H9 (cell line): ENCODE data around the gene NRP2. TPM values are rescaled to one million over a fixed set of nuclear protein-coding genes. Genes with fewer than 3 reads are reported as not detected.

Source experiments
- DNase-seq: peaks from one replicate; pipeline ENCODE4 v3.0.0-alpha.2; 2017
- H2AFZ ChIP-seq: one replicate; pipeline ENCODE4 v1.6.1; 2013; ENCODE audit warnings: mild to moderate bottlenecking, low read length, control low read depth, moderate library complexity
- H2AK5ac ChIP-seq: 2 replicates; pipeline ENCODE4 v1.6.1; 2013; ENCODE audit warnings: low read length, control low read depth, mixed read lengths; ENCODE audit not compliant: insufficient read length
- H2BK120ac ChIP-seq: one replicate; pipeline ENCODE4 v1.6.1; 2013; ENCODE audit warnings: low read depth, mild to moderate bottlenecking, low read length, control low read depth, inconsistent platforms; ENCODE audit not compliant: poor library complexity, severe bottlenecking
- H2BK12ac ChIP-seq: 2 replicates; pipeline ENCODE4 v1.6.1; 2013; ENCODE audit warnings: low read length, control low read depth, mixed read lengths, low read depth; ENCODE audit not compliant: insufficient read length
- H2BK15ac ChIP-seq: 2 replicates; pipeline ENCODE4 v1.6.1; 2013; ENCODE audit warnings: low read depth, low read length, control low read depth
- H2BK20ac ChIP-seq: one replicate; pipeline ENCODE4 v1.6.1; 2013; ENCODE audit warnings: low read depth, mild to moderate bottlenecking, low read length, control low read depth, inconsistent platforms; ENCODE audit not compliant: poor library complexity, severe bottlenecking
- H2BK5ac ChIP-seq: 2 replicates; pipeline ENCODE4 v1.6.1; 2013; ENCODE audit warnings: low read length, control low read depth, mixed read lengths; ENCODE audit not compliant: insufficient read length
- H3K14ac ChIP-seq: 2 replicates; pipeline ENCODE4 v1.6.1; 2013; ENCODE audit warnings: low read length, control low read depth; ENCODE audit not compliant: insufficient read depth
- H3K18ac ChIP-seq: 2 replicates; pipeline ENCODE4 v1.6.1; 2013; ENCODE audit warnings: low read depth, mild to moderate bottlenecking, mixed read lengths, low read length, control low read depth; ENCODE audit not compliant: insufficient read length
- H3K23ac ChIP-seq: 2 replicates; pipeline ENCODE4 v1.6.1; 2013; ENCODE audit warnings: low read length, control low read depth, mixed read lengths, low read depth; ENCODE audit not compliant: insufficient read length
- H3K23me2 ChIP-seq: 2 replicates; pipeline ENCODE4 v1.6.1; 2013; ENCODE audit warnings: low read depth, mild to moderate bottlenecking, mixed read lengths, low read length, control low read depth; ENCODE audit not compliant: insufficient read length, poor library complexity, severe bottlenecking
- H3K27ac ChIP-seq: 2 replicates; pipeline ENCODE4 v1.5.1; 2013; ENCODE audit warnings: low read length, control low read depth, mixed read lengths, low read depth; ENCODE audit not compliant: insufficient read length
- H3K27me3 ChIP-seq: 2 replicates; pipeline ENCODE4 v1.6.1; 2013; ENCODE audit warnings: low read length, control low read depth, inconsistent platforms; ENCODE audit not compliant: insufficient read depth
- H3K4ac ChIP-seq: 2 replicates; pipeline ENCODE4 v1.6.1; 2013; ENCODE audit warnings: low read depth, mild to moderate bottlenecking, control low read depth, inconsistent platforms, low read length, moderate library complexity
- H3K4me1 ChIP-seq: 2 replicates; pipeline ENCODE4 v1.6.1; 2013; ENCODE audit warnings: low read length, control low read depth, inconsistent platforms; ENCODE audit not compliant: insufficient read depth
- H3K4me2 ChIP-seq: 2 replicates; pipeline ENCODE4 v1.6.1; 2013; ENCODE audit warnings: low read length, control low read depth, mixed read lengths; ENCODE audit not compliant: insufficient read length, insufficient read depth
- H3K56ac ChIP-seq: 2 replicates; pipeline ENCODE4 v1.6.1; 2013; ENCODE audit warnings: low read depth, mild to moderate bottlenecking, mixed read lengths, low read length, control low read depth; ENCODE audit not compliant: insufficient read length
- H3K79me1 ChIP-seq: 2 replicates; pipeline ENCODE4 v1.6.1; 2013; ENCODE audit warnings: low read depth, mild to moderate bottlenecking, moderate library complexity, low read length, control low read depth, inconsistent platforms; ENCODE audit not compliant: insufficient read depth, poor library complexity, severe bottlenecking
- H3K79me2 ChIP-seq: 2 replicates; pipeline ENCODE4 v1.6.1; 2013; ENCODE audit warnings: low read length, control low read depth, inconsistent platforms; ENCODE audit not compliant: insufficient read depth
- H3K9ac ChIP-seq: 2 replicates; pipeline ENCODE4 v1.6.1; 2013; ENCODE audit warnings: low read length, control low read depth, mixed read lengths; ENCODE audit not compliant: insufficient read length; ENCODE audit errors: extremely low read depth
- H3K9me3 ChIP-seq: one replicate; pipeline ENCODE4 v1.6.1; 2013; ENCODE audit warnings: low read depth, low read length, inconsistent platforms; ENCODE audit not compliant: control insufficient read depth
- H3T11ph ChIP-seq: one replicate; pipeline ENCODE4 v1.6.1; 2013; ENCODE audit warnings: mild to moderate bottlenecking, low read length, control low read depth, inconsistent platforms
- H4K20me1 ChIP-seq: one replicate; pipeline ENCODE4 v1.6.1; 2013; ENCODE audit not compliant: control insufficient read depth, insufficient read length, insufficient read depth
- H4K5ac ChIP-seq: 2 replicates; pipeline ENCODE4 v1.6.1; 2013; ENCODE audit warnings: low read depth, mild to moderate bottlenecking, mixed read lengths, low read length, control low read depth; ENCODE audit not compliant: insufficient read length
- H4K8ac ChIP-seq: replicated peaks from 2 replicates; pipeline ENCODE4 v1.6.1; 2013; ENCODE audit warnings: low read length, control low read depth, mixed read lengths, low read depth; ENCODE audit not compliant: insufficient read length
- H4K91ac ChIP-seq: 2 replicates; pipeline ENCODE4 v1.6.1; 2013; ENCODE audit warnings: low read depth, mild to moderate bottlenecking, moderate library complexity, mixed read lengths, low read length, control low read depth; ENCODE audit not compliant: insufficient read length
- H3K27ac Mint-ChIP-seq, 3 experiments: 2 replicates in 2 of 3; 3 replicates in 1 of 3; pipeline ENCODE4 v1.8.0; 2020 to 2021; ENCODE audit warnings: mixed read lengths in 3 of 3, mild to moderate bottlenecking in 1 of 3, moderate library complexity in 1 of 3
- H3K27me3 Mint-ChIP-seq: 2 replicates; pipeline ENCODE4 v1.8.0; 2021; ENCODE audit warnings: low read depth, mild to moderate bottlenecking, moderate library complexity, mixed read lengths
- H3K36me3 Mint-ChIP-seq, 3 experiments: 2 replicates in 2 of 3; 3 replicates in 1 of 3; pipeline ENCODE4 v1.8.0; 2020 to 2021; ENCODE audit warnings: low read depth in 3 of 3, mixed read lengths in 3 of 3; ENCODE audit not compliant: insufficient read depth in 1 of 3
- H3K4me1 Mint-ChIP-seq, 2 experiments: 2 replicates each; pipeline ENCODE4 v1.8.0; 2020; ENCODE audit warnings: mixed read lengths in 2 of 2
- H3K4me3 Mint-ChIP-seq, 2 experiments: 2 replicates in 1 of 2; 3 replicates in 1 of 2; pipeline ENCODE4 v1.8.0; 2020 to 2021; ENCODE audit warnings: mild to moderate bottlenecking in 2 of 2, mixed read lengths in 2 of 2, moderate library complexity in 1 of 2
- H3K9me3 Mint-ChIP-seq, 2 experiments: 2 replicates in 1 of 2; 3 replicates in 1 of 2; pipeline ENCODE4 v1.8.0; 2020; ENCODE audit warnings: mild to moderate bottlenecking in 2 of 2, mixed read lengths in 2 of 2, moderate library complexity in 1 of 2
- WGBS: extraction: QIAGEN DNeasy Blood & Tissue Kit; methylation state at CpG from one replicate; pipeline ENCODE4 v1.1.7; 2013; ENCODE audit warnings: missing lambda C conversion rate, low lambda C conversion rate, mixed read lengths; ENCODE audit not compliant: insufficient read length; ENCODE audit errors: extremely low coverage; 5-methylcytosine and 5-hydroxymethylcytosine counted together
- total RNA-seq: library from RNA; stranded (reverse); gene quantifications from 2 replicates; pipeline ENCODE4 v1.2.1, GENCODE V29; 2021
- TF ChIP-seq, protein P1 (sequence below): fragments of 200-600 bp; sonication (generic); conservative IDR thresholded peaks from 3 replicates; pipeline ENCODE4 v1.8.0; 2021; ENCODE audit warnings: antibody characterized with exemption, mild to moderate bottlenecking

Gene NRP2
- total RNA-seq, 1 experiment from 2014 or later: 19.7 TPM

DNA sequence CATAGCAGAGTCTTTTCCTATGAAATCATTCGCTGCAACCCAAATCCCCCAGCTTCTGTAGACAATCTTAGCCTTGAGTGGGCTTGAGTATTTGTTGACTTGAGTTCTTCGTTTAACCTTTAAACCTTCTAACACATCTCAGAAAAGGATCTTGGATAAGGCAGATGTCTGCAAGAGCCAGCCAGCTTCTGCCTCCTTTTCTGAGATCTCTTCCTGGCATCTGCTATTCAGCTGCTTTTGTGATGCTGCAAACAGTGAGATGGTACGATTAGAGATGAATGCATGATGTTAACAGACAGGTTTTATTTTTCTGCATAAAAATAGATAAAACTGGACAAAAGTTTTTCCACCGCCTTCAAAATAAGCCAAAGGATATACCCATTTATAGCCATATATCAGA is 37.5 kb downstream of the NRP2 start:
- H3K9ac ChIP-seq: no peak overlapping the region
- H3K9me3 Mint-ChIP-seq: no peaks in the 10 kb centered on the region
- H4K91ac ChIP-seq: no peak overlapping the region
- H3K27ac Mint-ChIP-seq: peak overlapping the region; percentile 73 to 88 (median 88); a peak in 5 of 7 replicates
- no peak for DNase-seq
- no peaks in the 10 kb centered on the region for H3K79me2 ChIP-seq
- no peak overlapping the region for H3K4me3 Mint-ChIP-seq
- H2BK15ac ChIP-seq: no peak overlapping the region
- no peak overlapping the region for H3K14ac ChIP-seq
- H2BK120ac ChIP-seq: no peak overlapping the region
- no peak overlapping the region for H4K5ac ChIP-seq
- H3K9me3 ChIP-seq: no peaks in the 10 kb centered on the region
- no peak overlapping the region for H2BK20ac ChIP-seq
- no peak overlapping the region for H3K27ac ChIP-seq
- WGBS: no CpG with 5 or more reads among the region's 4 CpGs
- no peak overlapping the region for H3T11ph ChIP-seq
- peaks cover 55 to 64% of the 10 kb centered on the region in 2 experiments for H3K4me1 Mint-ChIP-seq
- no peak overlapping the region for H3K4me2 ChIP-seq
- no peaks in the 10 kb centered on the region for H3K79me1 ChIP-seq
- H3K27me3 ChIP-seq: no peaks in the 10 kb centered on the region
- H2BK5ac ChIP-seq: no peak overlapping the region
- TF ChIP-seq, protein P1, sequence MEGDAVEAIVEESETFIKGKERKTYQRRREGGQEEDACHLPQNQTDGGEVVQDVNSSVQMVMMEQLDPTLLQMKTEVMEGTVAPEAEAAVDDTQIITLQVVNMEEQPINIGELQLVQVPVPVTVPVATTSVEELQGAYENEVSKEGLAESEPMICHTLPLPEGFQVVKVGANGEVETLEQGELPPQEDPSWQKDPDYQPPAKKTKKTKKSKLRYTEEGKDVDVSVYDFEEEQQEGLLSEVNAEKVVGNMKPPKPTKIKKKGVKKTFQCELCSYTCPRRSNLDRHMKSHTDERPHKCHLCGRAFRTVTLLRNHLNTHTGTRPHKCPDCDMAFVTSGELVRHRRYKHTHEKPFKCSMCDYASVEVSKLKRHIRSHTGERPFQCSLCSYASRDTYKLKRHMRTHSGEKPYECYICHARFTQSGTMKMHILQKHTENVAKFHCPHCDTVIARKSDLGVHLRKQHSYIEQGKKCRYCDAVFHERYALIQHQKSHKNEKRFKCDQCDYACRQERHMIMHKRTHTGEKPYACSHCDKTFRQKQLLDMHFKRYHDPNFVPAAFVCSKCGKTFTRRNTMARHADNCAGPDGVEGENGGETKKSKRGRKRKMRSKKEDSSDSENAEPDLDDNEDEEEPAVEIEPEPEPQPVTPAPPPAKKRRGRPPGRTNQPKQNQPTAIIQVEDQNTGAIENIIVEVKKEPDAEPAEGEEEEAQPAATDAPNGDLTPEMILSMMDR: no peak
- no peaks in the 10 kb centered on the region; the same call in 1 of the 2 replicates for H3K27me3 Mint-ChIP-seq
- no peak overlapping the region for H4K8ac ChIP-seq
- peaks cover 18 to 37% (median 32%) of the 10 kb centered on the region in 3 experiments for H3K36me3 Mint-ChIP-seq
- H2AFZ ChIP-seq: no peak overlapping the region
- H3K56ac ChIP-seq: no peak overlapping the region
- H4K20me1 ChIP-seq: peaks cover 3% of the 10 kb centered on the region
- H3K23ac ChIP-seq: no peak overlapping the region
- H2AK5ac ChIP-seq: no peak overlapping the region
- no peak overlapping the region for H3K4ac ChIP-seq
- H3K18ac ChIP-seq: no peak overlapping the region
- H3K23me2 ChIP-seq: no peaks in the 10 kb centered on the region
- no peak overlapping the region for H2BK12ac ChIP-seq
- H3K4me1 ChIP-seq: peaks cover 13% of the 10 kb centered on the region
